Measurements from ENCODE around the gene CEP131. TPM values are rescaled to one million over a fixed set of nuclear protein-coding genes. Genes with fewer than 3 reads are reported as not detected.

The CEP131 gene
- total RNA-seq, 1 donor from 2014 or later = 26.2 TPM

- no peak for DNase-seq (ENCODE audit: low read depth)
- Histone ChIP-seq H3K36me3 (ENCODE audit: control insufficient read depth, insufficient read depth, low read length) (no peaks in the 10 kb centered on the region), H3K4me3 (ENCODE audit: low read depth, low read length) (no peak overlapping the region), H3K27me3 (ENCODE audit: control insufficient read depth, insufficient read depth, low read length) (peaks cover 26% of the 10 kb centered on the region)
- no peak for TF ChIP-seq CTCF (IDR thresholded peaks at IDR 0.05; ENCODE audit: insufficient read depth, low read length, poor library complexity, severe bottlenecking)
Observed at GRCh38 chr17:81153340-81153803, 69.4 kb downstream of the CEP131 start.

- no peaks in the 10 kb centered on the region for H3K36me3 ChIP-seq (ENCODE audit: control insufficient read depth, insufficient read depth, low read length)
- peaks cover 17% of the 10 kb centered on the region for H3K27me3 ChIP-seq (ENCODE audit: control insufficient read depth, insufficient read depth, low read length)
- DNase-seq (ENCODE audit: low read depth) = no peak
- TF ChIP-seq CTCF (IDR thresholded peaks at IDR 0.05; ENCODE audit: insufficient read depth, low read length, poor library complexity, severe bottlenecking) = no peak
- no peak overlapping the region for H3K4me3 ChIP-seq (ENCODE audit: low read depth, low read length)
Observed at GRCh38 chr17:81152288-81152828, 70.4 kb downstream of the CEP131 start.

GRCh38 chr17:81151278-81151677 lies 71.5 kb downstream of the CEP131 start:
- H3K36me3 ChIP-seq (ENCODE audit: control insufficient read depth, insufficient read depth, low read length) = no peaks in the 10 kb centered on the region
- peaks cover 17% of the 10 kb centered on the region for H3K27me3 ChIP-seq (ENCODE audit: control insufficient read depth, insufficient read depth, low read length)
- no peak overlapping the region for H3K4me3 ChIP-seq (ENCODE audit: low read depth, low read length)
- TF ChIP-seq CTCF (IDR thresholded peaks at IDR 0.05; ENCODE audit: insufficient read depth, low read length, poor library complexity, severe bottlenecking) = no peak
- no peak for DNase-seq (ENCODE audit: low read depth)

DNA sequence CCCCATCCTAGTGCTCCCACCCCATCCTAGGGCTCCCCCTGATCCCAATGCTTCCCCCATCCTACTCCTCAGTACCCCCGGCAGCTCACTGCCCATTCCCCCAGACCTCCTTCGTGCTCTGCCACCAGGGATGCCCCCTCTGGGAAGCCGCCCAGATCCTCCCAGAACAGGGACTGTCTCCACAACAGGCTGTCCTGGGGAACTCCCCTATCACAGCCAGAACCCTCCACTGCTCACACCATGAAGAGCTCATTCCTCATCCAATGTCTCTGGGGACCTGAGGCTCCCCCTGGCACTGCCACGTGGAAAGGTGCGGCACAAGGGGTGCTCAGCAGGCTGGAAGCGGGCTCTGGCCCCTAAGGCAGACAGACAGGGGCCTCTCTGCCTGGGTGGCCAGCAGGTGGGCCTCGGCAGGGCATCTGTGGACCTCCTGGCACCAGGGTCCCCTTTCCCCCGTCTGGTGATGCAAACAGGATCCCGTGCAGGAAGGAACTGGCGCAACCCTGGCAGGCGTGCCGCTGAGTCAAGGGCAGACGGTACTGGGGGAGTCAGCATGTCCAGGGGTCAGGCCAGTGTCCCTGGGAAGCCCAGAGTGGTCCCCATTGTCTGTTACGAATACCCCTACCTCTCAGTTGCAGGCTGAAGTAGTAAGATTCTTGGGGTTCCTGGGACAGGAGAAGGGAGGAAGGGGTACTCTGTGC lies 72.2 kb downstream of the CEP131 start:
- Histone ChIP-seq H3K27me3 (ENCODE audit: control insufficient read depth, insufficient read depth, low read length) (peaks cover 17% of the 10 kb centered on the region), H3K36me3 (ENCODE audit: control insufficient read depth, insufficient read depth, low read length) (no peaks in the 10 kb centered on the region), H3K4me3 (ENCODE audit: low read depth, low read length) (no peak overlapping the region)
- TF ChIP-seq CTCF (IDR thresholded peaks at IDR 0.05; ENCODE audit: insufficient read depth, low read length, poor library complexity, severe bottlenecking) = no peak
- no peak for DNase-seq (ENCODE audit: low read depth)

DNA sequence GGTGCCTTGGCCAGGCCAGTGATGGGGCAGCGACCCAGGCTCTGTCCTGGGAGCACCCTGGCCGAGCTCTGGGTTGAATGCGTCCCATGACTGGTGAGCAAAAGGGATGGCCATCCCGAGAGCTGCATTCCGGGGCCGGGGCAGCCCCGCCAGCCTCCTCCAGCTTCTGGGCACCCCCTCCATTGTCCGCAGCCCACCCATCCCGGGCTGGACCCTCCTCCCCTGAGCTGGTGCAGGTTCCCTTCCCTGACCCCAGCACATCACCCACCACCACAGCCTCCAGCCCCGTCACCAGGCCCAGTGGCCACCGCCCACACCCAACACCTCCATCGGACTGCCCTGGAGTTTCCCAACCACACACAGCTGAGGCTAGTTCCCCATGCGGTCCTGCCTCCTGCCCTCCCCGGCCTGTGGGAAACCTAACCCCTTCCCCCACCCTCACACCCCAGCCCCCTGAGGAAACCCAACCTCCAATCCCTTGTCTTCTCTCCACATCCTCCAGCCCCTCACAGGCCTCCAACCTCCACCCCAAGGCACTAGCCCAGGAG lies 73.7 kb downstream of the CEP131 start:
- no peak for DNase-seq (ENCODE audit: low read depth)
- Histone ChIP-seq H3K36me3 (ENCODE audit: control insufficient read depth, insufficient read depth, low read length) (no peaks in the 10 kb centered on the region), H3K4me3 (ENCODE audit: low read depth, low read length) (no peak overlapping the region), H3K27me3 (ENCODE audit: control insufficient read depth, insufficient read depth, low read length) (peaks cover 17% of the 10 kb centered on the region)
- no peak for TF ChIP-seq CTCF (IDR thresholded peaks at IDR 0.05; ENCODE audit: insufficient read depth, low read length, poor library complexity, severe bottlenecking)
